Stimulated activated CD8-positive, alpha-beta memory T cell treated with anti-CD3 and anti-CD28 coated beads, Interleukin-4, amount 100 ng/mL, for 1 hour (primary cell): ENCODE data around the gene RMDN3.

Source experiments
- DNase-seq, 2 donors: peaks; one replicate each; pipeline ENCODE4 v3.0.0-alpha.2; 2020; ENCODE audit warnings: low read depth in 2 of 2, low spot score in 1 of 2

Gene RMDN3

GRCh38 chr15:40750885-40751284 lies 4.2 kb downstream of the RMDN3 start:
- no peak for DNase-seq

DNA sequence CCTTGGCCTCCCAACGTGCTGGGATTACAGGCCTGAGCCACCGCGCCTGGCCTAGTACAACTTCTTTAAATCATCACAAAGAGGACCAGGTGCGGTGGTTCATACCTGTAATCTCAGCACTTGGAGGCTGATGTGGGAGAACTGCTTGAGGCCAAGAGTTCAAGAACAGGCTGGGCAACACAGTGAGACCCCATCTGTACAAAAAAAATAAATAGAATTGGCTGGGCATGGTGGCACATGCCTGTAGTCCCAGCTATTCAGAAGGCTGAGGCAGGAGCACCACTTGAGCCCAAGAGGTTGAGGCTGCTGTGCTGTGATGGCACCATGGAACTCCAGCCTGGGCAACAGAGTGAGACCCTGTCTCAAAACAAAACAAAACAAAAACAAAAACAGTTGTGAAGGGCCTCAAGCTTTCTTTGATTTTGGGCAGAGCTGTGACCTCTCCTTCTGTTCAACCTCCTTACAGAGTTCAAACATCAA lies 5.9 kb downstream of the RMDN3 start:
- no peak for DNase-seq

GRCh38 chr15:40747685-40748631 lies 7.1 kb downstream of the RMDN3 start:
- no peak for DNase-seq

GRCh38 chr15:40746916-40747418 lies 8.1 kb downstream of the RMDN3 start:
- no peak for DNase-seq

GRCh38 chr15:40744815-40745152 lies 10.3 kb downstream of the RMDN3 start:
- DNase-seq, result no peak

- peak in 1 of 2 donors; percentile 37 for DNase-seq
Observed at GRCh38 chr15:40743921-40744814, 10.9 kb downstream of the RMDN3 start.

GRCh38 chr15:40743485-40743901 lies 11.6 kb downstream of the RMDN3 start:
- no peak for DNase-seq

- no peak for DNase-seq
Observed at GRCh38 chr15:40739854-40740253, 15.2 kb downstream of the RMDN3 start.

- DNase-seq, result no peak
Observed at GRCh38 chr15:40739047-40739446, 16.0 kb downstream of the RMDN3 start.

DNA sequence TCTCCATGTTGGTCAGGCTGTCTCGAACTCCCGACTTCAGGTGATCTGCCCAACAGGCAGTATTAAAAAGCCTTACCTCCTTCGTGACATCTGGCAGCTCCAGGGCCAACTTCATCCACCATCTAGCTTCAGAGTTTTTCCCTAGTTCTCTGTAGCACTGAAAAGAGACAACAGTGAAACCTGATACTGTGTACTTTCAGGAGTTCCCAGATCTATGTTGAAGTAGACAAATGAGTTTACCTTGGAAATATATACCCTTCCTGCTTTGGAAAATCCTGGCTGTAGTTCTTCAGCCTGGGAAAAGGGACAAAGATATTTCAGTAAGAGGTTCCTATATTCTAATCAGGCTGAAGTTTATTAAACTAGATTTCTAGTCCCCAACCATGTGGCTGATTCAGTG lies 18.0 kb downstream of the RMDN3 start:
- DNase-seq, result no peak

GRCh38 chr15:40736575-40736974 lies 18.5 kb downstream of the RMDN3 start:
- DNase-seq, result no peak

- no peak for DNase-seq
Observed at GRCh38 chr15:40731034-40731433, 24.0 kb downstream of the RMDN3 start.

GRCh38 chr15:40723919-40724318 lies 31.1 kb downstream of the RMDN3 start:
- no peak for DNase-seq

- no peak for DNase-seq
Observed at GRCh38 chr15:40722934-40723333, 32.1 kb downstream of the RMDN3 start.

DNA sequence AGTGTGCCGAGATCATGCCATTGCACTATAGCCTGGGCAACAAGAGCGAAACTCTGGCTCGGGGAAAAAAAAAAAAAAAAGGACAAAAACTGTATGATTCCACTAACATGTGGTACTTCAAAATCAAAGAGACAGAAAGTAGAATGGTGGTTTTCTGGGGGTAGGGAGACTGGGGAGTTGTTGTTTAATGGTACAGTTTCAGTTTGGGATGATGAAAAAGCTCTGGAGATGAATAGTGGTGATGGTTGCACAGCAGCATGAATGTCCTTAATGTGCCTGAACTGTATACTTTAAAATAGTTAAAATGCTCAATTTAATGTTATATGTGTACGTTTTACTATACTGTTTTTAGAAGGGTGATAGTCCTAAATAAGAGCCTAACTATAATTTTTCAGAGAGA lies 32.7 kb downstream of the RMDN3 start:
- no peak for DNase-seq

DNA sequence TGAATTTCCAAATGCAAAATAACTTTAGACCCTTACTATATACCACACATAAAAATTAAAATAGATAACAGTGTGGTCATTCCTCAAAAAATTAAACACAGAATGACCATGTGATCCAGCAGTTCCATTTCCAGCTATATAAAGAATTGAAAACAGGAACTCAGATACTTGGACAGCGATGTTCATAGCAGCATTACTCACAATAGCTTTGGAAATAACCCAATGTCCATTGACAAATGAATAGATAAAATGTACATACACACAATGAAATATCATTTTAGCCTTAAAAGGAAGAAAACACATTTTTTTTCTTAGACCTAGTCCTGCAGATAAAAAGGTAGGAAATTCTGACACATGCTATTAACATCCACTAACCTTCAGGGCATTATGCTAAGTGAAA lies 33.4 kb downstream of the RMDN3 start:
- no peak for DNase-seq

GRCh38 chr15:40716165-40716564 lies 38.9 kb downstream of the RMDN3 start:
- no peak for DNase-seq

DNA sequence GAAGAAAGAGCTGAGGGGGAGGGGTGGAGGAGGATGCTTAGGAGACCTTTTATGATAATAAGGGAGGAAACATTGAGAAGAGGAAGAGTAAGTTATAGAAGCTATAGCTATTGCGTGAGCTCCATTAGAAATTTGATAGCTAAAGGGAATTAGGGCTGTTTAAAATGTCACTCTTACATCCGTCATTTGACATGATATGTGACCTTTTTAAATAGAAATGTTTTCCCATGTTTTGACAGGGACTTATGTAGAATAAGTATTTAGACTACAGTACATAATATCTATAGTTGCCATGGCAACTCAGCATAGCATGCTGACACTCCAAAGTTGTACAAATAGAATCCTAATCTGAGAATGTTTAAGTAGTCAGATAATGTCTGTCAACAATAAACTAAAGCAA lies 40.9 kb downstream of the RMDN3 start:
- DNase-seq, result no peak

- no peak for DNase-seq
Observed at GRCh38 chr15:40706121-40706520, 48.9 kb downstream of the RMDN3 start.

GRCh38 chr15:40702077-40702476 lies 53.0 kb downstream of the RMDN3 start:
- no peak for DNase-seq

DNA sequence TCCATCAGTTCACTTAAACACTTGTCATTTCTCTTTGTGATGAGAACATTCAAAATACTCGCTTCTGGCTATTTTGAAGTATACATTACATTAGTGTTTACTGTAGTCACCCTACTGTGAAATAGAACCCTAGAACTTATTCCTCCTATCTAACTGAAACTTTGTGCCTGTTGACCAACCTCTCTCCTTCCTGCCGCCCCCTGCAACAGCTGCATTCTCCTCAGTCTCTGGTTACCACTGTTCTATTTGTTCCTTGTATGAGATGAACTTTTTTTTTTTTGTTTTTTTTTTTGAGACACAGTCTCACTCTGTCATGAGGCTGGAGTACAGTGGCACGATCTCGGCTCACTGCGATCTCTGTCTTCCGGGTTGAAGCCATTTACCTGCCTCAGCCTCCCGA lies 57.1 kb downstream of the RMDN3 start:
- DNase-seq, result no peak

GRCh38 chr15:40696228-40696627 lies 58.8 kb downstream of the RMDN3 start:
- DNase-seq, result no peak
